Measurements from ENCODE around the gene ARF4.

- TF ChIP-seq CTCF (IDR thresholded peaks at IDR 0.05) (no peak), POLR2A (IDR thresholded peaks at IDR 0.05) (no peak)
Measured at GRCh38 chr3:57604971-57605370, 7.8 kb upstream of the ARF4 start.
